NT2/D1 (cell line): ENCODE results near the gene B9D1.

ENCODE experiments used
- YY1 ChIP-seq: IDR thresholded peaks from 2 replicates; pipeline ENCODE4 v1.6.1; 2011; ENCODE audit not compliant: insufficient read length, insufficient read depth
- ZNF274 ChIP-seq: IDR thresholded peaks from 2 replicates; pipeline ENCODE4 v1.6.1; 2011; ENCODE audit warnings: mild to moderate bottlenecking, low read depth, low read length

GRCh38 chr17:19295473-19296135 is 66.9 kb downstream of the B9D1 start:
- TF ChIP-seq YY1 (no peak), ZNF274 (no peak)
